Osteocyte (in vitro differentiated cells): Measurements from ENCODE around the gene SPRN. TPM values are rescaled to one million over a fixed set of nuclear protein-coding genes. Genes with fewer than 3 reads are reported as not detected.
A peak's percentile ranks its signal among the peaks of the same experiment; 100 is the strongest.

ENCODE experiments used
- DNase-seq: peaks from one replicate; pipeline ENCODE4 v3.0.0; 2021; ENCODE audit warnings: mixed read lengths; ENCODE audit not compliant: unreplicated experiment; ENCODE audit errors: extremely low spot score
- H3K27ac Mint-ChIP-seq: one replicate; pipeline ENCODE4 v1.8.0; 2021; ENCODE audit warnings: mild to moderate bottlenecking, mixed read lengths; ENCODE audit not compliant: unreplicated experiment
- H3K27me3 Mint-ChIP-seq: one replicate; pipeline ENCODE4 v1.8.0; 2021; ENCODE audit warnings: mixed read lengths; ENCODE audit not compliant: unreplicated experiment
- H3K36me3 Mint-ChIP-seq: one replicate; pipeline ENCODE4 v1.8.0; 2021; ENCODE audit warnings: mixed read lengths; ENCODE audit not compliant: unreplicated experiment
- H3K4me1 Mint-ChIP-seq: one replicate; pipeline ENCODE4 v1.8.0; 2021; ENCODE audit warnings: mixed read lengths; ENCODE audit not compliant: unreplicated experiment
- H3K4me3 Mint-ChIP-seq: one replicate; pipeline ENCODE4 v1.8.0; 2021; ENCODE audit warnings: mild to moderate bottlenecking, moderate library complexity, mixed read lengths; ENCODE audit not compliant: unreplicated experiment
- H3K9me3 Mint-ChIP-seq: one replicate; pipeline ENCODE4 v1.8.0; 2021; ENCODE audit warnings: mixed read lengths; ENCODE audit not compliant: unreplicated experiment
- CTCF ChIP-seq: fragments of 200-600 bp; sonication (generic); IDR thresholded peaks from 2 replicates; pipeline ENCODE4 v1.5.0; 2021; ENCODE audit warnings: antibody characterized with exemption, mild to moderate bottlenecking, moderate library complexity
- total RNA-seq: library from RNA; stranded (reverse); gene quantifications from 2 replicates; pipeline ENCODE4 v1.2.1, GENCODE V29; 2021

Gene SPRN
- total RNA-seq, 1 donor from 2014 or later, result 2.2 TPM

- no peaks in the 10 kb centered on the region for H3K27me3 Mint-ChIP-seq
- H3K4me3 Mint-ChIP-seq, result no peak overlapping the region
- no peaks in the 10 kb centered on the region for H3K4me1 Mint-ChIP-seq
- peak; percentile 84 for DNase-seq
- H3K9me3 Mint-ChIP-seq, result peaks cover 5% of the 10 kb centered on the region
- no peak overlapping the region for H3K27ac Mint-ChIP-seq
- TF ChIP-seq CTCF, result no peak
- peaks cover 2% of the 10 kb centered on the region for H3K36me3 Mint-ChIP-seq
These were observed 34.5 kb upstream of the SPRN start for GRCh38 chr10:133458710-133459453.

DNA sequence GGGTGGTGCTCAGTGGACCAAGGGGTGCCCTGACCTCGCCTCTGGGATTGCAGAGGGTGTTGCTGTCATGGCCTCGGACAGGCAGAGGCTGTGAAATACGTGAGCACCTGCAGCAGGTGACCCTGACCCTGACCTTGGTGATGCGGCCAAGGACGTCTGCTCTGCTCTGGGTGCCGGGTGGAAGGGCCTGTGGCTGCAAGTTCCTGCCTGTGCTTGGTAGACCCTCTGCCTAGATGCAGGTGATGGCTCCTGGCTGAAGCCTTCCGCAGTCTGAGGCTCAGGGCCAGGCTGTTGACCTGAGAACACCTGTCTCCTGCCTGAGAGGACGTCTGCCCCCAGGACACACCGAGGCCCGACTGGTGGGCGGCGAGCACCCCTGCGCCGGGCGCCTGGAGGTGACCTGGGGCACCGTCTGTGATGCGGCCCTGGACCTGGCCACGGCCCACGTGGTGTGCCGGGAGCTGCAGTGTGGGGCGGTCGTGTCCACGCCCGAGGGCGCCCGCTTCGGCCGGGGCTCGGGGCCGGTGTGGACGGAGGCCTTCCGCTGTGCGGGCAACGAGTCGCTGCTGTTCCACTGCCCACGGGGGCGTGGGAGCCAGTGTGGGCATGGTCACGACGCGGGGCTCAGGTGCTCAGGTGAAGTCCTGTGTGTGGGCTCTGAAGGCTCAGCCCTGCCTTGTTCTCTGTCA, 33.7 kb upstream of the SPRN start:
- H3K27ac Mint-ChIP-seq, result no peak overlapping the region
- H3K4me3 Mint-ChIP-seq, result no peak overlapping the region
- H3K9me3 Mint-ChIP-seq, result peaks cover 2% of the 10 kb centered on the region
- peak; percentile 83 for DNase-seq
- no peak for TF ChIP-seq CTCF
- peaks cover 2% of the 10 kb centered on the region for H3K36me3 Mint-ChIP-seq
- H3K27me3 Mint-ChIP-seq, result no peaks in the 10 kb centered on the region
- H3K4me1 Mint-ChIP-seq, result no peaks in the 10 kb centered on the region

GRCh38 chr10:133457100-133457841, 32.8 kb upstream of the SPRN start:
- H3K27ac Mint-ChIP-seq, result no peak overlapping the region
- H3K4me3 Mint-ChIP-seq, result no peak overlapping the region
- no peaks in the 10 kb centered on the region for H3K4me1 Mint-ChIP-seq
- peaks cover 4% of the 10 kb centered on the region for H3K9me3 Mint-ChIP-seq
- H3K36me3 Mint-ChIP-seq, result peaks cover 2% of the 10 kb centered on the region
- TF ChIP-seq CTCF, result no peak
- H3K27me3 Mint-ChIP-seq, result no peaks in the 10 kb centered on the region
- peak; percentile 83 for DNase-seq

DNA sequence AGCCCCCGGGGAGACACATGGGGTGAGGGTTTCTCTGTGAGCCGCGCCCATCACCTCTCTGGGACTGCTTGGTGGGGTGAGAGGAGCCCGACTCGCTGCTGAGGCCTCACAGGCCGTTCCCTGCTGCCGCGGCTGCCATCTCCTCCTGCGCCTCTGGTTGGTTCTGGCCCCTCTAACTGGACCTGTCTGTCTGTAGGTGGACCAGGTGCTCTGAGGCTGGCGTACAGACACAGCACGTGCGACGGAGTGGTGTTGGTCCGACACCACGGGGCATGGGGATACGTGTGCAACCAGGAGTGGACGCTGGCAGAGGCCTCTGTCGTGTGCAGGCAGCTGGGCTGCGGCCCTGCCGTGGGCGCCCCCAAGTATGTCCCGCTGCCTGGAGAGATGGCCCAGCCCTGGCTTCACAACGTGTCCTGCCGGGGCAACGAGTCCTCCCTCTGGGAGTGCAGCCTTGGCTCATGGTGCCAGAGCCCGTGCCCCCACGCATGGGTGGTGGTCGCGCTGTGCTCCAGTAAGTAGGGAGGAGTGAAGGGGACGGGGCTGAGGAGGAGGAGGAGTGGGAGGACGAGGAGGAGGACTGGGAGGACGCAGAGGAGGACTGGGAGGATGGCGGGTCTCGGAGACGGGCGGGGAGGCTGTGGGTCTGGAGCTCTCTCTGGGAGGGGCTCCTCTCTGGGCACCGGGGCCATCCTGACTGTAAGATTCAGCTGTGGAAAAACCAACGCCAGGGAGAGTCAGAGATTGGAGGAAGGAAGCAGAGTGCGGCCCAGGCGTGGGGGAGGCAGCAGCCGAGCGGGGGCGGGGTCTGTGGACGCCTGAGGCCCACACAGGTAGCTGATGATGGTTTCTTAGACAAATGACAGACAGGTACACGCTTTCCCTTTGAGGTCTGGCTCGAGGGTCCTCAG, 31.9 kb upstream of the SPRN start:
- TF ChIP-seq CTCF, result no peak
- Mint-ChIP-seq H3K27ac (no peak overlapping the region), H3K27me3 (no peaks in the 10 kb centered on the region)

More for the DNA sequence above, 31.9 kb upstream of the SPRN start:
- Mint-ChIP-seq H3K36me3 (peaks cover 2% of the 10 kb centered on the region), H3K9me3 (peaks cover 4% of the 10 kb centered on the region), H3K4me3 (no peak overlapping the region), H3K4me1 (no peaks in the 10 kb centered on the region)
- peak; percentile 81 for DNase-seq
